ENCODE measurements around the gene TRIM67. TPM values are rescaled to one million over a fixed set of nuclear protein-coding genes. Genes with fewer than 3 reads are reported as not detected.

TRIM67 gene
- total and polyA plus RNA-seq, 9 of the 15 experiments (the other 6 are each of a cell fraction or from before 2014, with no cell fraction given): 0.04 to 0.60 (median 0.31) TPM

DNA sequence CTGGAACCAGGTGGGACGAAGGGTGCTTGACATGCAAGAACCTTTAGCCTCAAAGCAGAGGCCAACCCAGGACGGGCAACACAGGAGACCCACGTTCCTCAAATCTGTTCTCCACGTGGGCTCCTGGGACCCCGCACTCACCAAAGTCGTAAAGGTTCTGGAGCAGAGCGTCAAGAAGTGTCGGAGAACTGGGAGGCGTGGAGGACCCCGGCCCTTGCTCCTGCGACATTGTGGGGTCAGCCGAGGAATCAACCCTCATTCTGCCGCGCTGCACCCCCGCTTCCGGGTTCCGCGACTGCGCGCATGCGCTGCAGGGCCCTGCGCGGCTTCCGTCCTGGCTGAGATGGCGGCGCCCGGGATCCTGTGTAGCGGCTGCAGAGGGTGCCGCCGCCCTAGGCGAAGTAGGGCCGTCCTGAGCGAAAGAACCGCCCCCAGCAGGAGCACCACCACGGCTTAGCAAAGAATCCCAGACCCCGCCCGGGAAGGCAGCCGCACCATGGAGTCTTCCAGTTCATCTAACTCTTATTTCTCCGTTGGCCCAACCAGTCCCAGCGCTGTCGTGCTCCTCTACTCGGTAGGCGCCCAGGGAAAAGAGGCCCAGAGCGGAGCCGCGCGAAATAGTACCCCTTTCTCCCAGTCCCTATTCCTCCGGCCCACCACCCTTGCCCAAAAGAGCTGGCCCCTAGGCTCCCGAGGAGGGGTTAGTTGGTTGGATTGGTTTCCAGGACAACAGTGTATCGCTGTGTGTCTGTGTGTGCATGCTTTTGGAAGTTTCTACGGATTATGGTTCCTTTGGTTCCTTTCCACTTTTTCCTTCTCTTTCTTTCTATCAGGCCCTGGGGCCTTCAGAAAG lies 79.3 kb downstream of the TRIM67 start, which contains the start of gene GNPAT (continued):
- TF ChIP-seq, protein P1, sequence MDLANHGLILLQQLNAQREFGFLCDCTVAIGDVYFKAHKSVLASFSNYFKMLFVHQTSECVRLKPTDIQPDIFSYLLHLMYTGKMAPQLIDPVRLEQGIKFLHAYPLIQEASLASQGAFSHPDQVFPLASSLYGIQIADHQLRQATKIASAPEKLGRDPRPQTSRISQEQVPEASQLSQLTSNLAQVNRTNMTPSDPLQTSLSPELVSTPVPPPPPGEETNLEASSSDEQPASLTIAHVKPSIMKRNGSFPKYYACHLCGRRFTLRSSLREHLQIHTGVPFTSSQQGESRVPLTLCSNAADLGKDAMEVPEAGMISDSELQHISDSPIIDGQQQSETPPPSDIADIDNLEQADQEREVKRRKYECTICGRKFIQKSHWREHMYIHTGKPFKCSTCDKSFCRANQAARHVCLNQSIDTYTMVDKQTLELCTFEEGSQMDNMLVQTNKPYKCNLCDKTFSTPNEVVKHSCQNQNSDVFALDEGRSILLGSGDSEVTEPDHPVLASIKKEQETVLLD (IDR thresholded peaks at IDR 0.05): peak; percentile 94
- no peak for TF ChIP-seq CBFA2T2 (conservative IDR thresholded peaks at IDR 0.05)
- no peak for TF ChIP-seq ZNF79 (CRISPR knock-in tag; IDR thresholded peaks at IDR 0.05; ENCODE audit: low read depth)
- no peak for TF ChIP-seq ZNF785 (CRISPR knock-in tag; IDR thresholded peaks at IDR 0.05)
- TF ChIP-seq ZKSCAN1 (IDR thresholded peaks at IDR 0.05; ENCODE audit: low read depth, low read length): 0 out of 2 replicates have a peak, but pooled peaks have one; percentile 13
- no peak; the same call in 1 of the 2 replicates for TF ChIP-seq TOE1 (IDR thresholded peaks at IDR 0.05; ENCODE audit: borderline replicate concordance)
- TF ChIP-seq TOE1 (CRISPR knock-in tag; IDR thresholded peaks at IDR 0.05; ENCODE audit: borderline replicate concordance, low read depth): no peak
- TF ChIP-seq MEIS2 (IDR thresholded peaks at IDR 0.05; ENCODE audit: partially characterized antibody): peak; percentile 75
- peak; percentile 49 for TF ChIP-seq NUFIP1 (IDR thresholded peaks at IDR 0.05; ENCODE audit: partially characterized antibody)
- TF ChIP-seq RHOXF2B (CRISPR knock-in tag; conservative IDR thresholded peaks at IDR 0.05): no peak
- TF ChIP-seq ILF3 (IDR thresholded peaks at IDR 0.05; ENCODE audit: borderline replicate concordance): no peak
- peak; percentile 84 for TF ChIP-seq ZFX (CRISPR knock-in tag; IDR thresholded peaks at IDR 0.05)
- peak; percentile 9; the same call in 1 of the 2 replicates for TF ChIP-seq TAL1 (IDR thresholded peaks at IDR 0.05)
- peak in 1 of 2 experiments; percentile 68; a peak in 2 of 4 replicates for TF ChIP-seq FOXK2 (conservative IDR thresholded peaks at IDR 0.05 in 1 of 2, IDR thresholded peaks at IDR 0.05 in 1 of 2; ENCODE audit: low read depth in 2 of 2)
- no peak for TF ChIP-seq HNRNPUL1 (IDR thresholded peaks at IDR 0.05; ENCODE audit: low read length)
- TF ChIP-seq HMGN3 (IDR thresholded peaks at IDR 0.05; ENCODE audit: borderline replicate concordance, extremely low read depth, insufficient read length, low read depth, low read length): peak; percentile 94
- TF ChIP-seq CREBBP (IDR thresholded peaks at IDR 0.05; ENCODE audit: low read depth, low read length): no peak
- peak; percentile 91 for TF ChIP-seq RB1 (IDR thresholded peaks at IDR 0.05; ENCODE audit: low read depth)
- TF ChIP-seq, protein P2, sequence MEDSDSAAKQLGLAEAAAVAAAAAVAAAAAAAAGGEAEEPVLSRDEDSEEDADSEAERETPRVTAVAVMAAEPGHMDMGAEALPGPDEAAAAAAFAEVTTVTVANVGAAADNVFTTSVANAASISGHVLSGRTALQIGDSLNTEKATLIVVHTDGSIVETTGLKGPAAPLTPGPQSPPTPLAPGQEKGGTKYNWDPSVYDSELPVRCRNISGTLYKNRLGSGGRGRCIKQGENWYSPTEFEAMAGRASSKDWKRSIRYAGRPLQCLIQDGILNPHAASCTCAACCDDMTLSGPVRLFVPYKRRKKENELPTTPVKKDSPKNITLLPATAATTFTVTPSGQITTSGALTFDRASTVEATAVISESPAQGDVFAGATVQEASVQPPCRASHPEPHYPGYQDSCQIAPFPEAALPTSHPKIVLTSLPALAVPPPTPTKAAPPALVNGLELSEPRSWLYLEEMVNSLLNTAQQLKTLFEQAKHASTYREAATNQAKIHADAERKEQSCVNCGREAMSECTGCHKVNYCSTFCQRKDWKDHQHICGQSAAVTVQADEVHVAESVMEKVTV (CRISPR knock-in tag; IDR thresholded peaks at IDR 0.05): no peak
- no peak for TF ChIP-seq HMG20A (CRISPR knock-in tag; conservative IDR thresholded peaks at IDR 0.05)
- TF ChIP-seq EGR1 (conservative IDR thresholded peaks at IDR 0.05): peak; percentile 93
- TF ChIP-seq ZNF668 (CRISPR knock-in tag; IDR thresholded peaks at IDR 0.05): no peak
- TF ChIP-seq HIVEP1 (CRISPR knock-in tag; IDR thresholded peaks at IDR 0.05): no peak
- TF ChIP-seq HNRNPH1 (optimal IDR thresholded peaks at IDR 0.05; ENCODE audit: low read depth, low read length): no peak
- TF ChIP-seq ATF1 (CRISPR knock-in tag; IDR thresholded peaks at IDR 0.05): no peak
- TF ChIP-seq ATF1 (tag; IDR thresholded peaks at IDR 0.05): peak; percentile 57
- TF ChIP-seq, protein P3, sequence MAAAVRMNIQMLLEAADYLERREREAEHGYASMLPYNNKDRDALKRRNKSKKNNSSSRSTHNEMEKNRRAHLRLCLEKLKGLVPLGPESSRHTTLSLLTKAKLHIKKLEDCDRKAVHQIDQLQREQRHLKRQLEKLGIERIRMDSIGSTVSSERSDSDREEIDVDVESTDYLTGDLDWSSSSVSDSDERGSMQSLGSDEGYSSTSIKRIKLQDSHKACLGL (CRISPR knock-in tag; IDR thresholded peaks at IDR 0.05; ENCODE audit: borderline replicate concordance, poor library complexity, severe bottlenecking): peak; percentile 32
- no peak for TF ChIP-seq SRSF1 (IDR thresholded peaks at IDR 0.05; ENCODE audit: low read depth, low read length)

Measured in K562 (cell line).